Prostate gland (tissue), 2 donors: ENCODE data around the gene SLITRK1. TPM values are rescaled to one million over a fixed set of nuclear protein-coding genes. Genes with fewer than 3 reads are reported as not detected.

ENCODE experiments used
- DNase-seq: peaks from one replicate; pipeline ENCODE4 v3.0.0-alpha.2; 2019; ENCODE audit warnings: low spot score
- H3K27ac ChIP-seq, 2 donors: fragments of 200-600 bp; sonication (generic); 2 replicates each; pipeline ENCODE4 v1.5.1; 2017 to 2019
- H3K27me3 ChIP-seq: fragments of 200-600 bp; sonication (generic); replicated peaks from 2 replicates; pipeline ENCODE4 v1.5.1; 2019; ENCODE audit not compliant: insufficient read depth
- H3K36me3 ChIP-seq, 2 donors: fragments of 200-600 bp; sonication (generic); 1 replicate in 1 of 2; 2 replicates in 1 of 2; pipeline versions ENCODE4 v1.5.1 to v1.8.1; 2017 to 2019
- H3K4me1 ChIP-seq: fragments of 200-600 bp; sonication (generic); replicated peaks from 2 replicates; pipeline ENCODE4 v1.5.1; 2019
- H3K4me3 ChIP-seq, 2 donors: fragments of 200-600 bp; sonication (generic); 2 replicates each; pipeline ENCODE4 v1.5.1; 2017 to 2019
- H3K9me3 ChIP-seq: fragments of 200-600 bp; sonication (generic); 2 replicates; pipeline ENCODE4 v1.5.1; 2017
- POLR2A ChIP-seq: fragments of 450-650 bp; IDR thresholded peaks from one replicate; pipeline ENCODE4 v1.6.1; 2016; ENCODE audit warnings: antibody characterized with exemption, mild to moderate bottlenecking
- POLR2AphosphoS5 ChIP-seq: sonication (generic); formaldehyde crosslinking; IDR thresholded peaks from one replicate; pipeline ENCODE4 v1.6.1; 2017; ENCODE audit warnings: antibody characterized with exemption
- WGBS: methylation state at CpG from one replicate; pipeline ENCODE4 v1.1.5; 2018; 5-methylcytosine and 5-hydroxymethylcytosine counted together
- intact Hi-C: fragments of 100-400 bp; cut with DNase I; formaldehyde crosslinking; loops from one replicate; pipeline ENCODE4 v1.14.2; 2022
- total RNA-seq, 2 donors: library from RNA; depleted of rRNA; stranded (reverse); fragments of >200 nt; gene quantifications; one replicate each; pipeline ENCODE4 v1.1.0, GENCODE V29; 2016
- TF ChIP-seq, protein P1 (sequence below), 4 experiments: fragments of 200-600 bp in 2 of 4; fragments of 450-650 bp in 2 of 4; sonication (generic) in 2 of 4; IDR thresholded peaks; 1 replicate in 3 of 4; 2 replicates in 1 of 4; pipeline ENCODE4 v1.5.1; 2016 to 2019; ENCODE audit warnings: antibody characterized with exemption in 4 of 4, mild to moderate bottlenecking in 2 of 4, moderate library complexity in 2 of 4

Gene SLITRK1
- total RNA-seq, 2 donors from 2014 or later = not detected

DNA sequence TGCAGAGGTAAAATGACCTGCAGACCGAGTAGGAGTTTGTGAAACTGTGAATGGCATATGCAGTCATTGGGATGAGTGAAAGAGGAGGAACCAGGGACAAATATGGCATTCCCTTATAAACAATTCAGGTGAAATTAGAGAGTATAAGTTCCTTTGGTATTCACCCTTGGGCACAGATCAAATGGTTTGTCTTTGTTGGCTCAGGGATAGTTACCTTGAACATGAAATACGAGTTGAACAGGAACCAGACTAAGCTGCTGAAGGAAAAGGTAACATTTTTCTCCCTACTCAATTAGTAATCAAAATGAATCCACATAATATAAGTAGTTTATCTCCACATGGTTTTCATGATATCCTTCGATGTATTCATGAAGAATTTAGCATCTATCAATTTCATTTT lies 50.5 kb downstream of the SLITRK1 start:
- Histone ChIP-seq H3K4me1 (no peaks in the 10 kb centered on the region), H3K27ac (no peak overlapping the region), H3K4me3 (no peak overlapping the region), H3K36me3 (no peaks in the 10 kb centered on the region), H3K9me3 (no peaks in the 10 kb centered on the region), H3K27me3 (no peaks in the 10 kb centered on the region)
- intact Hi-C loops = no loop called here
- TF ChIP-seq POLR2A (no peak), POLR2AphosphoS5 (no peak)
- WGBS = 53% methylated on average over 3 of the region's 3 CpGs
- DNase-seq = no peak

DNA sequence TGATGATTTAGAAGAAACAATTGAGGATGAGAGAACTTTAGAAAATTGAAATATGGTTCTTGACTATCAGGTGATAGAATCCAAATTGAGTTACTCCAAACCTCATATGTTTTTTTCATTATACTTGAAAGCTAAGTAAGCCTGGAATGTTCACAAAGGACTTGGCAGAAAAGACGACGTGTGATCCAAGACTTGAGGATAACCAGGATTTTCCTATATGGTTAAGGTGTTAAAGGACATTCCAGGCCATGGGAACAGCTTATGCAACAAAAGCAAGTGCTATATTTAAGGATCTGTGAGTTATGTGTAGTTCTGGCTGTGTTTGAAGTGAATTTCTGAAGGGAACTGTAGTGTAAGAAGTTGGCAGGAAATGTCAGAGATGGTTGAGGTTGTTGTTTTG lies 52.5 kb downstream of the SLITRK1 start:
- intact Hi-C loops = no loop called here

DNA sequence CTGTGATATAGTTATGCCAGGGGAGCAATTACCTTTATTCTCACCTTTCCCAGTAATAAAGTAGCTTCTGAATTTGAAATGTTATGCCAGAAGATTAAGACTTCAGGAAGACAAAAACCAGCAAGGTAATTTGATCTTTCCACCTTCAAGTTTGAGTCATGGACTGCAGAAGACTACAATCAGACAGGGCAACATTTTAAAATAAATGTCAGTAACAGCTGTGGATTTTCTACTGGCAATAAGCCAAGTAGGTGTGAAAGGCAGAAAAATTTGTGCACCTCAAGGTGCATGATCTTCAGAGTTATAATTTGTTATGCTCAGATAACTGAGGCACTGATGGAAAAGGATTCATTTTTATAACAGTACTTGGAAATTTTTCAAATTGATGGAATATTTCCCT lies 54.9 kb downstream of the SLITRK1 start:
- no peak overlapping the region for H3K4me3 ChIP-seq
- no peaks in the 10 kb centered on the region for H3K9me3 ChIP-seq
- no peaks in the 10 kb centered on the region for H3K27me3 ChIP-seq
- no peaks in the 10 kb centered on the region for H3K36me3 ChIP-seq
- no peak for DNase-seq
- no peak overlapping the region for H3K27ac ChIP-seq
- no peaks in the 10 kb centered on the region for H3K4me1 ChIP-seq
- TF ChIP-seq, protein P1, sequence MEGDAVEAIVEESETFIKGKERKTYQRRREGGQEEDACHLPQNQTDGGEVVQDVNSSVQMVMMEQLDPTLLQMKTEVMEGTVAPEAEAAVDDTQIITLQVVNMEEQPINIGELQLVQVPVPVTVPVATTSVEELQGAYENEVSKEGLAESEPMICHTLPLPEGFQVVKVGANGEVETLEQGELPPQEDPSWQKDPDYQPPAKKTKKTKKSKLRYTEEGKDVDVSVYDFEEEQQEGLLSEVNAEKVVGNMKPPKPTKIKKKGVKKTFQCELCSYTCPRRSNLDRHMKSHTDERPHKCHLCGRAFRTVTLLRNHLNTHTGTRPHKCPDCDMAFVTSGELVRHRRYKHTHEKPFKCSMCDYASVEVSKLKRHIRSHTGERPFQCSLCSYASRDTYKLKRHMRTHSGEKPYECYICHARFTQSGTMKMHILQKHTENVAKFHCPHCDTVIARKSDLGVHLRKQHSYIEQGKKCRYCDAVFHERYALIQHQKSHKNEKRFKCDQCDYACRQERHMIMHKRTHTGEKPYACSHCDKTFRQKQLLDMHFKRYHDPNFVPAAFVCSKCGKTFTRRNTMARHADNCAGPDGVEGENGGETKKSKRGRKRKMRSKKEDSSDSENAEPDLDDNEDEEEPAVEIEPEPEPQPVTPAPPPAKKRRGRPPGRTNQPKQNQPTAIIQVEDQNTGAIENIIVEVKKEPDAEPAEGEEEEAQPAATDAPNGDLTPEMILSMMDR (IDR thresholded peaks at IDR 0.05) = no peak
- TF ChIP-seq POLR2AphosphoS5 (no peak), POLR2A (no peak)
- intact Hi-C loops = no loop called here

More for the DNA sequence above, 52.5 kb downstream of the SLITRK1 start:
- no peak overlapping the region for H3K4me3 ChIP-seq
- no peaks in the 10 kb centered on the region for H3K36me3 ChIP-seq
- H3K9me3 ChIP-seq = no peaks in the 10 kb centered on the region
- WGBS = 51% methylated on average over 2 of the region's 2 CpGs
- H3K4me1 ChIP-seq = no peaks in the 10 kb centered on the region
- H3K27me3 ChIP-seq = no peaks in the 10 kb centered on the region
- DNase-seq = no peak
- TF ChIP-seq, protein P1 (IDR thresholded peaks at IDR 0.05) = no peak
- no peak for TF ChIP-seq POLR2AphosphoS5
- no peak for TF ChIP-seq POLR2A
- H3K27ac ChIP-seq = no peak overlapping the region
